GM21786 (cell line): ENCODE data around the gene LAP3.

Source experiments
- ATAC-seq: cut with Tn5 transposase; IDR thresholded peaks from one replicate; pipeline ENCODE4 v1.9.1; 2021; ENCODE audit not compliant: unreplicated experiment

LAP3 gene

GRCh38 chr4:17614416-17615299 is 37.7 kb downstream of the LAP3 start, which contains the start of gene MED28:
MED28 (plus strand) TSS chr4:17614641; CDS start chr4:17614655, 14 bp downstream.
- peak; percentile 96 for ATAC-seq

- ATAC-seq = no peak
Observed at GRCh38 chr4:17616283-17616682, 39.3 kb downstream of the LAP3 start.

GRCh38 chr4:17618926-17619325 is 41.9 kb downstream of the LAP3 start:
- no peak for ATAC-seq

- no peak for ATAC-seq
Observed at GRCh38 chr4:17619416-17620105, 42.6 kb downstream of the LAP3 start.

GRCh38 chr4:17623451-17624001 is 46.5 kb downstream of the LAP3 start:
- no peak for ATAC-seq

GRCh38 chr4:17624821-17625220 is 47.8 kb downstream of the LAP3 start:
- ATAC-seq = no peak

GRCh38 chr4:17630228-17630627 is 53.2 kb downstream of the LAP3 start:
- ATAC-seq = no peak

GRCh38 chr4:17633600-17633999 is 56.6 kb downstream of the LAP3 start:
- ATAC-seq = no peak

GRCh38 chr4:17635056-17635455 is 58.1 kb downstream of the LAP3 start:
- ATAC-seq = no peak

- ATAC-seq = no peak
Observed at GRCh38 chr4:17636341-17636695, 59.3 kb downstream of the LAP3 start.

- ATAC-seq = peak; percentile 90
Observed at GRCh38 chr4:17636696-17637622, 60.0 kb downstream of the LAP3 start.

- no peak for ATAC-seq
Observed at GRCh38 chr4:17639136-17639535, 62.1 kb downstream of the LAP3 start.

GRCh38 chr4:17642398-17642783 is 65.4 kb downstream of the LAP3 start:
- ATAC-seq = no peak

- ATAC-seq = no peak
Observed at GRCh38 chr4:17646693-17647092, 69.7 kb downstream of the LAP3 start.

- no peak for ATAC-seq
Observed at GRCh38 chr4:17647176-17647806, 70.3 kb downstream of the LAP3 start.

- no peak for ATAC-seq
Observed at GRCh38 chr4:17647927-17648326, 70.9 kb downstream of the LAP3 start.

- ATAC-seq = no peak
Observed at GRCh38 chr4:17650406-17650805, 73.4 kb downstream of the LAP3 start.

GRCh38 chr4:17654701-17655100 is 77.7 kb downstream of the LAP3 start:
- ATAC-seq = no peak

GRCh38 chr4:17657090-17657489 is 80.1 kb downstream of the LAP3 start:
- ATAC-seq = no peak
